ENCODE data around the gene EFNA1. TPM values are rescaled to one million over a fixed set of nuclear protein-coding genes. Genes with fewer than 3 reads are reported as not detected.
"Not testable (repeated sequence)": the region's sequence is repeated elsewhere in the genome, so short reads cannot be mapped to it uniquely, and the experiment has no call there.

The EFNA1 gene
- total RNA-seq, 1 experiment from 2014 or later, result 1.0 TPM

DNA sequence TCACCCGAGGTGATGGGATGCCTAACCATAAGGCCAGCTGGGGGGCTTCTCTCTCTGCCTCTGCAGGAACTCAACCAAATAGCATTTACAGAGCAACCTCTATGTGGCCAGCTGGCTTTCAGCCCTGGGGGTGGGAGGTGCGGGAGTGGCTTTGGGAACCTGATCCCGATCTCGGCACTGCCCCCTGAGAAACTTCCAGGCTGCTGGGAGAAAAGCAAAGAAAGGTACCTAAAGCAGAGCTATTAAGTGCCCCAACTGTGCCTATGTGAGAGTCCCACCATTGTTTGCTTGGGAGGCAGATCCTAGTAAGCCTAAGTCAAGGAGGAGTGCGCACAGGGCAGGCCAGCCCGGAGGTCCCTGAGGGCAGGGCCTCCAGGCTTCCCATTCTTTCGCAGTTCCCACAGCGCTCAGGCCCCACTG, 38.4 kb downstream of the EFNA1 start:
- intact Hi-C loops (cut with micrococcal nuclease; ENCODE audit: unreplicated experiment), result no loop called here
- H3K27me3 ChIP-seq (replicated peaks; ENCODE audit: insufficient read depth, low read depth, low read length, poor library complexity), result no peaks in the 10 kb centered on the region
- peaks cover 7% of the 10 kb centered on the region for H3K36me3 ChIP-seq (ENCODE audit: insufficient read depth, low read length, poor library complexity, severe bottlenecking)
- CTCF ChIA-PET, result interaction anchor here (0.5 to 5.3 kb wide), 2 partner anchors 76 to 167 kb away, joined by 4 to 89 read pairs; no protein-coding TSS in a partner anchor
- TF ChIP-seq EZH2 (IDR thresholded peaks at IDR 0.05; ENCODE audit: borderline replicate concordance, low read depth, low read length, poor library complexity, severe bottlenecking), result no peak
- TF ChIP-seq, protein P1, sequence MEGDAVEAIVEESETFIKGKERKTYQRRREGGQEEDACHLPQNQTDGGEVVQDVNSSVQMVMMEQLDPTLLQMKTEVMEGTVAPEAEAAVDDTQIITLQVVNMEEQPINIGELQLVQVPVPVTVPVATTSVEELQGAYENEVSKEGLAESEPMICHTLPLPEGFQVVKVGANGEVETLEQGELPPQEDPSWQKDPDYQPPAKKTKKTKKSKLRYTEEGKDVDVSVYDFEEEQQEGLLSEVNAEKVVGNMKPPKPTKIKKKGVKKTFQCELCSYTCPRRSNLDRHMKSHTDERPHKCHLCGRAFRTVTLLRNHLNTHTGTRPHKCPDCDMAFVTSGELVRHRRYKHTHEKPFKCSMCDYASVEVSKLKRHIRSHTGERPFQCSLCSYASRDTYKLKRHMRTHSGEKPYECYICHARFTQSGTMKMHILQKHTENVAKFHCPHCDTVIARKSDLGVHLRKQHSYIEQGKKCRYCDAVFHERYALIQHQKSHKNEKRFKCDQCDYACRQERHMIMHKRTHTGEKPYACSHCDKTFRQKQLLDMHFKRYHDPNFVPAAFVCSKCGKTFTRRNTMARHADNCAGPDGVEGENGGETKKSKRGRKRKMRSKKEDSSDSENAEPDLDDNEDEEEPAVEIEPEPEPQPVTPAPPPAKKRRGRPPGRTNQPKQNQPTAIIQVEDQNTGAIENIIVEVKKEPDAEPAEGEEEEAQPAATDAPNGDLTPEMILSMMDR (conservative IDR thresholded peaks at IDR 0.05; ENCODE audit: low read depth, low read length), result no peak
- POLR2A ChIA-PET (ENCODE audit: low non-redundant PET), result no interaction called here
- no TSS peak for BruUV-seq (replicated peaks)
- no peak overlapping the region for H3K4me3 ChIP-seq (ENCODE audit: low read depth, low read length, poor library complexity, severe bottlenecking)
- H3K27ac ChIP-seq (ENCODE audit: low read depth, low read length, poor library complexity, severe bottlenecking), result no peak overlapping the region
- DNase-seq (ENCODE audit: low spot score), result no peak
- H3K9me3 ChIP-seq (ENCODE audit: low read depth, low read length, poor library complexity, severe bottlenecking), result no peaks in the 10 kb centered on the region
- peaks cover 5% of the 10 kb centered on the region for H3K4me1 ChIP-seq (ENCODE audit: insufficient read depth, low read length, poor library complexity, severe bottlenecking)

DNA sequence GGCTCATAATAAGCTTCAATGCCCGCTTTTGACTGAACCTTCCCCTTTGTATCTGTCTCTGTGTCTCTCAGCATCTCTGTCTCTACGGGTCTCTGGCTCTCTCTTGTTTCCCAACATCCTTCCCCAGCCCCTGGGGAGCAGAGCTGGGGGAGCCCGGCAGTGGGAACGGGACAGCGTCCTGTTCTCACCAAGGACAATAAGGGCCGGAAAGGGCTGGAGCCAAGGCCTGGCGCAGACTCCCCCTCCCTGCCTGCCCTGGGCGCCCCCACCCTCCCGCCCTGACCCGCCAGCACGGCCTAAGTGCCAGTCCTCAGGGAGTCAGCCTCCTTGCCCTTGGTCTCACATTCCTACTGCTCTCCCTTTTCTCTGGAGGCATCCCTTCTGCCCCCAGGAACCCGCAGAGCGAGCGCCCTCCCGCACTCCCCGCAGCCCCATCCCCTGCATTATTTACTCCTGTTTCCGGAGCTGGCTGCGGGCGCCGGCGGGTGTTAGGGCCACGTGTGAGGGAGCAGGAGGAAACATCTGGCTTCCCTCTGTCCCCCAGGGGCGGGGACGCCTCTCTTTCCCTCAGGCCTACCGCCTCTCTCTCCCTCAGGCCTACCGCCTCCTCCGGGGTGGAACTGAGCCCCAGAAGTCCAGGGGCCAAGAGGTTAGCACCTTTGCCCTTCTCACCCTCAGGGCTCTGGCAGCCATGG, 38.9 kb downstream of the EFNA1 start:
- Histone ChIP-seq H3K9me3 (ENCODE audit: low read depth, low read length, poor library complexity, severe bottlenecking) (no peaks in the 10 kb centered on the region), H3K4me1 (ENCODE audit: insufficient read depth, low read length, poor library complexity, severe bottlenecking) (peaks cover 5% of the 10 kb centered on the region), H3K27ac (ENCODE audit: low read depth, low read length, poor library complexity, severe bottlenecking) (no peak overlapping the region), H3K4me3 (ENCODE audit: low read depth, low read length, poor library complexity, severe bottlenecking) (no peak overlapping the region), H3K36me3 (ENCODE audit: insufficient read depth, low read length, poor library complexity, severe bottlenecking) (peaks cover 7% of the 10 kb centered on the region), H3K27me3 (replicated peaks; ENCODE audit: insufficient read depth, low read depth, low read length, poor library complexity) (no peaks in the 10 kb centered on the region)
- intact Hi-C loops (cut with micrococcal nuclease; ENCODE audit: unreplicated experiment), result no loop called here
- no peak for TF ChIP-seq EZH2 (IDR thresholded peaks at IDR 0.05; ENCODE audit: borderline replicate concordance, low read depth, low read length, poor library complexity, severe bottlenecking)
- TF ChIP-seq, protein P1 (conservative IDR thresholded peaks at IDR 0.05; ENCODE audit: low read depth, low read length), result no peak
- BruUV-seq (replicated peaks), result no TSS peak
- peak; percentile 31 for DNase-seq (ENCODE audit: low spot score)
- POLR2A ChIA-PET (ENCODE audit: low non-redundant PET), result no interaction called here
- CTCF ChIA-PET, result interaction anchor here (0.5 to 5.3 kb wide), 10 partner anchors 15 to 168 kb away, joined by 3 to 89 read pairs (median 7); no protein-coding TSS in a partner anchor

DNA sequence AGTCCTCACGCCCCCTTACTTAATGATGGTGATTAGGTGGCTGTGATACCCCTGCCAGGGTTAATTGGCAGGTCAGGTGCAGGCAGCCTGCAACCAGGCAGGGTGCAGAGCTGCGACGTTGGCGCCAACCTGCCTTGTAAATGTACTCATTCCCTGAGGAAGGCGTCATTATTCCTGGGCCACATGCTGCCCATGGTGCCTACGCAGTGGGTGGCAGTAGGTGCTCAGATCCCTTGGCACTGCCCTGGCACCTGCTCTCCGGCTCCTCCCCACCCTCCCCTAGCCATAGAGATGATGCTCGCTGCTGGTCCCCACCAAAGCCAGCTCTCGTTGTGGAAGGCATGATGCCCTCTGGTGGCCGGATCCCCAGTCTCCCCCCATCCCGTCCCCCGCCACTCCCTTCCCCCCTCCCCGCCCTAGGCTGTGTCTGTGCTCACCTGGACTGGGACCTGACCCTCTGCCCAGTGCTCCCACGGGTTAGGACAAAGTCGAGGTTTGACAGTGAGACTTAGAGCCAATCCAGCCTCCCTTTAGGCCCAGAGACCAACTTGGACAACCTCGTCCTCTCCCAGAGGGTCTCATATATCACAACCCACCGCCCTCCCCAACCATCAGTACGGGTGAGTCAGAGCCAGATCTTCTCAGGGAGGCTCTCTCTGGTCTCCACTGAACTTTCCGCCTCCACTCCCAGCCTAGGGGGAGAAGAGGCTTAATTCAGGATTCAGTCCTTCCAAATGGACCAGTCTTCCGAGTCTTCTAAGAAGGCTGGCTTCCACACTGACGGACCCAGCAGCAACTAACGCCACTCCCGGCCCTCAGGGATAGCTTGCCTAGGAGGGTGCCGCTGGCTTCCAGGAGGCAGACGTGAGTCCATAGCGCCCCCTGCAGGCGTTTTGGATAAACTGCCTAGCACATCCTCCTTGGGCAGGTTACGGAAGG, 39.8 kb downstream of the EFNA1 start:
- TF ChIP-seq, protein P1 (conservative IDR thresholded peaks at IDR 0.05; ENCODE audit: low read depth, low read length), result peak; percentile 98
- TF ChIP-seq EZH2 (IDR thresholded peaks at IDR 0.05; ENCODE audit: borderline replicate concordance, low read depth, low read length, poor library complexity, severe bottlenecking), result no peak
- POLR2A ChIA-PET (ENCODE audit: low non-redundant PET), result interaction anchor here (0.6 kb wide), 1 partner anchor 61 kb away, joined by 4 read pairs; no protein-coding TSS in a partner anchor
- DNase-seq (ENCODE audit: low spot score), result peak; percentile 93
- H3K4me3 ChIP-seq (ENCODE audit: low read depth, low read length, poor library complexity, severe bottlenecking), result peak overlapping the region; percentile 11
- no peaks in the 10 kb centered on the region for H3K9me3 ChIP-seq (ENCODE audit: low read depth, low read length, poor library complexity, severe bottlenecking)
- H3K36me3 ChIP-seq (ENCODE audit: insufficient read depth, low read length, poor library complexity, severe bottlenecking), result peaks cover 7% of the 10 kb centered on the region
- intact Hi-C loops (cut with micrococcal nuclease; ENCODE audit: unreplicated experiment), result loop anchor here (1.0 kb wide), 1 partner anchor 76 kb away; no protein-coding TSS in a partner anchor
- CTCF ChIA-PET, result interaction anchor here (0.5 to 5.3 kb wide), 11 partner anchors 8 to 401 kb away, joined by 3 to 89 read pairs (median 5); no protein-coding TSS in a partner anchor
- no peak overlapping the region for H3K27ac ChIP-seq (ENCODE audit: low read depth, low read length, poor library complexity, severe bottlenecking)
- no TSS peak for BruUV-seq (replicated peaks)
- peaks cover 12% of the 10 kb centered on the region for H3K4me1 ChIP-seq (ENCODE audit: insufficient read depth, low read length, poor library complexity, severe bottlenecking)
- H3K27me3 ChIP-seq (replicated peaks; ENCODE audit: insufficient read depth, low read depth, low read length, poor library complexity), result no peaks in the 10 kb centered on the region

DNA sequence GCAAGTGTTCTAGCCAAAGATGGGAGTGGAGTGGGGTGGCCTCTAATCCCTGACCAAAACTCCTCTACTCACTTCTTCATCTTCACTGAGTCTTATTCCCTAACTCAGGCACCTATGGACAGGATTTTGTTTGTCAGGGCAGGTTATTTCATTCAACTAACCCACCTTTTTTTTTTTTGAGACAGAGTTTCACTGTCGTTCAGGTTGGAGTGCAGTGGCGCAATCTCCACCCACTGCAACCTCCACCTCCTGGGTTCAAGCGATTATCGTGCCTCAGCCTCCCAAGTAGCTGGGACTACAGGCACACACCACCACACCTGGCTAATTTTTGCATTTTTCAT, 40.4 kb downstream of the EFNA1 start:
- POLR2A ChIA-PET (ENCODE audit: low non-redundant PET); DNase-seq (ENCODE audit: low spot score); H3K4me3 ChIP-seq (ENCODE audit: low read depth, low read length, poor library complexity, severe bottlenecking); H3K27me3 ChIP-seq (replicated peaks; ENCODE audit: insufficient read depth, low read depth, low read length, poor library complexity); H3K9me3 ChIP-seq (ENCODE audit: low read depth, low read length, poor library complexity, severe bottlenecking); H3K36me3 ChIP-seq (ENCODE audit: insufficient read depth, low read length, poor library complexity, severe bottlenecking); H3K27ac ChIP-seq (ENCODE audit: low read depth, low read length, poor library complexity, severe bottlenecking); BruUV-seq (replicated peaks): not testable (repeated sequence)
- CTCF ChIA-PET, result interaction anchor here (0.5 to 5.3 kb wide), 11 partner anchors 8 to 400 kb away, joined by 3 to 89 read pairs (median 5); no protein-coding TSS in a partner anchor
- intact Hi-C loops (cut with micrococcal nuclease; ENCODE audit: unreplicated experiment), result loop anchor here (1.0 kb wide), 1 partner anchor 77 kb away; no protein-coding TSS in a partner anchor
- peaks cover 13% of the 10 kb centered on the region for H3K4me1 ChIP-seq (ENCODE audit: insufficient read depth, low read length, poor library complexity, severe bottlenecking)
